GM18519 (cell line): ENCODE measurements around the gene MIB2.
"Not testable (repeated sequence)": the region's sequence is repeated elsewhere in the genome, so short reads cannot be mapped to it uniquely, and the experiment has no call there.

ENCODE experiments used
- ATAC-seq: cut with Tn5 transposase; IDR thresholded peaks from one replicate; pipeline ENCODE4 v1.9.1; 2021; ENCODE audit warnings: mild to moderate bottlenecking, moderate library complexity; ENCODE audit not compliant: unreplicated experiment, low FRiP score

The MIB2 gene

DNA sequence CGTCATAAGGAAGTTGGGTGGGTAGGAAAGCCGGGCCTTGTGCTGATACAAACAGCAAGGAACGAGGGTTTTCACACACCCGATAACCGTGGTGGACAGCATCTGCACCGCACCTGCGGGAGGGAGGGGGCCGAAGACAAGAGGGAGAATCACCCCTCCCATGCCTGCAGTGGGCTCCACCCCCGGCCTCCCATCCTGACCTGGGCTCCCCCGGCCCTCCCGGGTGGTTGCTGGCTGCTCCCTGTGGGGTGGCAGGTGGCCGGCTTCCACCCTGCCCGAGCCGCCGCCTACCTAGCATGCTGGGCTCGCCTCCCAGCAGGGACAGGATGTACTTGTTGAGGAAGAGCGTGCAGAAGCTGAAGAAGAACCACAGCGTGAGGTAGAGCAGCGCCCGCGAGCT is 60.8 kb downstream of the MIB2 start:
- ATAC-seq, result not testable (repeated sequence)

DNA sequence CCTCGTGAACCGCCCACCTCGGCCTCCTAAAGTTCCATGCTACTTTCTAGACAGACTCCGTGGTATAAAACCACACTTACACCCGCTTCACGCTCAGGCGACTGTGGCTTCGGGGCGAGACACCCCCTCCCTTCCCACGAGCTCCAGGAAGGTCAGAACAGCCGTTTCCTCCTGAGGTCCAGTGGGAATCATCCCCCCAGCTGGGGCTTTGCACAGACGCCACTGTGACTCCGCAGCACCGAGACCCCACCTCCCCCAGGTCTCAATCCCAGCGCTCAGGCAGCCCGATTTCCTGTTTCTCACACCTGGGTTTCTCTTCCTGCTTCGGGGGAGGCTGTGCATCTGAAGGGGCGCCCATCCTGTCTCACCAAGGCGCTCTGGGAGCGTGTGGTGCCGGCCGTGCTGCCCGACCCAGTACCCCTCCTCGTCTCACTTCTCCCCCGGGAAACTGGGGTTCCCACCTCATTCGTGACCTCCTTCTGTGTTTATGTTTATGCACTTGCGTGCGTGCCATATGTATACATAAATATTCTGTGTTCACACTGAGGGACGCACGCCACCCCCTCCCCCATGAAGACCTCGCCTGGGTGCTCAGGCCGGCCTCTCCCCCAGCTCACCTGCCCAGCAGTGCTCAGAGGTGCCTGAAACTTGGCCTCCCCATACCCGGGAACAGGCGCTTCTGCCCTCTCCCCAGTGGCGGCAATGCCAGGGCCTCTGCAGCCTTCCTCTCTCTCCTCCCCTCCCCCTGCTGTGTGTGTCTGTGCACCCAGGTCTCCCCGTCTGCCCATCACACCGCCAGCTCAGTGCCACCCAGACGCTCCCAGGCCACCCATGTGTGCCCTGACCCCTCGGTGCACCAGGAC is 62.6 kb downstream of the MIB2 start:
- ATAC-seq, result peak; percentile 31

DNA sequence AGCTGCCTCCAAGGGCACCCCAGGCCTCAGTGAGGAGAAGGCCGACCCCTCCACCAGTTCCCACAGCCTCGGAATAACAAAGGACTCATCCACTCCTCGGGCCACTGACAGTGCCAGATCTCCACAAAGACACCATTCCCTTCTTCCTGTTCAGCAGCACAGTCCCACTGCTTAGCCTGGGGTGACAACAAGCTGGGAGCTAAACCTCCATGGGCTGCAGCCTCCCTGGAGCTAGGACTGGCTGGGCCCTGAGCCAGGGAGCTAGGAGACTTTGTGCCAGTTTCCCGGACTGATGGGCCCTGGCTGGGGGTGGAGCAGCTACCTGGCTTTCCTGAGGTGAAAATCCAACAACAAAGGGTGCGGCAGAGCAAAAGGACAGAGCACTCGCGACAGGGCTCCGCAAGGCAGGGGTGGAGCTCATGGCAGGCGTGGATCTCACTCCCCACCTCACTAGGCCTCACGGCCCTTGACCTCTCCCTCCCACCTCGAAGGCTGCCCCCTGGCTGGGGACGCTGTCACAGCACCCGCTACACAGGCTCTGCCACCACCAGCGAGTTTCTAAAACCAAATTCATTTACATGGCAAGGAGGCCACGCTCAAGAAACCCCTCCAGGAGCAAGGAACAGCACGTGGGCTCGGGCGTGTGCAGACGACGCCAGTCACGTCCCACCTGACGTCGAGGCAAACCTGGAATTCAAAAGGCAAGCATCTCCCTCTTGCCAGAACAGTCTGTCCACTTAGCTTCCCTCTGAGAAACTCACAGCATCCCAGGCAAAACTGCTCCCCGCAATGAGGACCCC is 63.5 kb downstream of the MIB2 start:
- peak; percentile 32 for ATAC-seq
